Nephron (organoid): ENCODE data around the gene AMBRA1.

Experiments used
- H3K27ac Mint-ChIP-seq, 3 experiments: 2 replicates each; pipeline ENCODE4 v1.8.0; 2020; ENCODE audit warnings: mixed read lengths in 3 of 3, mild to moderate bottlenecking in 2 of 3, moderate library complexity in 1 of 3
- H3K27me3 Mint-ChIP-seq: 2 replicates; pipeline ENCODE4 v1.8.0; 2021; ENCODE audit warnings: low read depth, mild to moderate bottlenecking, moderate library complexity, mixed read lengths
- H3K36me3 Mint-ChIP-seq: 2 replicates; pipeline ENCODE4 v1.8.0; 2020; ENCODE audit warnings: low read depth, mixed read lengths
- H3K4me1 Mint-ChIP-seq: 2 replicates; pipeline ENCODE4 v1.8.0; 2020; ENCODE audit warnings: mixed read lengths
- H3K4me3 Mint-ChIP-seq, 3 experiments: 2 replicates each; pipeline ENCODE4 v1.8.0; 2020; ENCODE audit warnings: mild to moderate bottlenecking in 3 of 3, mixed read lengths in 3 of 3, moderate library complexity in 2 of 3
- H3K9me3 Mint-ChIP-seq: 2 replicates; pipeline ENCODE4 v1.8.0; 2020; ENCODE audit warnings: mixed read lengths
- TF ChIP-seq, protein P1 (sequence below), 3 experiments: fragments of 200-600 bp; sonication (generic); IDR thresholded peaks; one replicate each; pipeline ENCODE4 v1.5.0; 2021; ENCODE audit warnings: antibody characterized with exemption in 3 of 3; ENCODE audit not compliant: unreplicated experiment in 3 of 3

AMBRA1 gene

DNA sequence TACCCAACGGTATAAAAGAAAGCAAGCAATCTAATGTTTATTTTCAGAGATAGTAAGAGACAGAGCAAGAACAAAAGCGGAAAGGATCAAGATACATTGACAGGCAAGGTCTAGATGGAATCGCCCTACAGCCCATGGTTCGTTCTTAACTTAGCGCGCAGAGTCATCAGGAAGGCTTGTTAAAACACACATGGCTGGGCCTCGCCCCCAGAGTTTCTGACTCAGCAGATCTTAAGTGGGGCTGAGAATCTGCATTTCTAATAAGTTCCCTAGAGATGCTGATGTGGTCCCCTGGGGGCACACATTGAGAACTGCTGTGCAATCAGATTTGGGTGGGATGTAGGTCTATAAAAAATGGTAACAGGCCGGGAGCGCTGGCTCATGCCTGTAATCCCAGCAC is 166.5 kb downstream of the AMBRA1 start:
- TF ChIP-seq, protein P1, sequence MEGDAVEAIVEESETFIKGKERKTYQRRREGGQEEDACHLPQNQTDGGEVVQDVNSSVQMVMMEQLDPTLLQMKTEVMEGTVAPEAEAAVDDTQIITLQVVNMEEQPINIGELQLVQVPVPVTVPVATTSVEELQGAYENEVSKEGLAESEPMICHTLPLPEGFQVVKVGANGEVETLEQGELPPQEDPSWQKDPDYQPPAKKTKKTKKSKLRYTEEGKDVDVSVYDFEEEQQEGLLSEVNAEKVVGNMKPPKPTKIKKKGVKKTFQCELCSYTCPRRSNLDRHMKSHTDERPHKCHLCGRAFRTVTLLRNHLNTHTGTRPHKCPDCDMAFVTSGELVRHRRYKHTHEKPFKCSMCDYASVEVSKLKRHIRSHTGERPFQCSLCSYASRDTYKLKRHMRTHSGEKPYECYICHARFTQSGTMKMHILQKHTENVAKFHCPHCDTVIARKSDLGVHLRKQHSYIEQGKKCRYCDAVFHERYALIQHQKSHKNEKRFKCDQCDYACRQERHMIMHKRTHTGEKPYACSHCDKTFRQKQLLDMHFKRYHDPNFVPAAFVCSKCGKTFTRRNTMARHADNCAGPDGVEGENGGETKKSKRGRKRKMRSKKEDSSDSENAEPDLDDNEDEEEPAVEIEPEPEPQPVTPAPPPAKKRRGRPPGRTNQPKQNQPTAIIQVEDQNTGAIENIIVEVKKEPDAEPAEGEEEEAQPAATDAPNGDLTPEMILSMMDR (IDR thresholded peaks at IDR 0.05; ENCODE audit: unreplicated experiment in 3 of 3): no peak
- Mint-ChIP-seq H3K36me3 (peaks cover 51% of the 10 kb centered on the region), H3K9me3 (no peaks in the 10 kb centered on the region), H3K4me1 (no peaks in the 10 kb centered on the region), H3K27ac (no peak overlapping the region), H3K4me3 (no peak overlapping the region), H3K27me3 (no peaks in the 10 kb centered on the region)

GRCh38 chr11:46426233-46426991 is 167.4 kb downstream of the AMBRA1 start:
- peaks cover 50% of the 10 kb centered on the region for H3K36me3 Mint-ChIP-seq
- no peaks in the 10 kb centered on the region for H3K9me3 Mint-ChIP-seq
- no peak overlapping the region for H3K27ac Mint-ChIP-seq
- no peaks in the 10 kb centered on the region for H3K4me1 Mint-ChIP-seq
- TF ChIP-seq, protein P1 (IDR thresholded peaks at IDR 0.05; ENCODE audit: unreplicated experiment in 3 of 3): no peak
- H3K27me3 Mint-ChIP-seq: no peaks in the 10 kb centered on the region
- no peak overlapping the region for H3K4me3 Mint-ChIP-seq

- H3K4me1 Mint-ChIP-seq: peaks cover 4% of the 10 kb centered on the region
- no peak overlapping the region for H3K27ac Mint-ChIP-seq
- TF ChIP-seq, protein P1 (IDR thresholded peaks at IDR 0.05; ENCODE audit: unreplicated experiment in 3 of 3): no peak
- H3K4me3 Mint-ChIP-seq: no peak overlapping the region
- no peaks in the 10 kb centered on the region for H3K9me3 Mint-ChIP-seq
- H3K27me3 Mint-ChIP-seq: no peaks in the 10 kb centered on the region
- H3K36me3 Mint-ChIP-seq: peaks cover 46% of the 10 kb centered on the region
Measured at GRCh38 chr11:46422588-46422987, 171.2 kb downstream of the AMBRA1 start.

DNA sequence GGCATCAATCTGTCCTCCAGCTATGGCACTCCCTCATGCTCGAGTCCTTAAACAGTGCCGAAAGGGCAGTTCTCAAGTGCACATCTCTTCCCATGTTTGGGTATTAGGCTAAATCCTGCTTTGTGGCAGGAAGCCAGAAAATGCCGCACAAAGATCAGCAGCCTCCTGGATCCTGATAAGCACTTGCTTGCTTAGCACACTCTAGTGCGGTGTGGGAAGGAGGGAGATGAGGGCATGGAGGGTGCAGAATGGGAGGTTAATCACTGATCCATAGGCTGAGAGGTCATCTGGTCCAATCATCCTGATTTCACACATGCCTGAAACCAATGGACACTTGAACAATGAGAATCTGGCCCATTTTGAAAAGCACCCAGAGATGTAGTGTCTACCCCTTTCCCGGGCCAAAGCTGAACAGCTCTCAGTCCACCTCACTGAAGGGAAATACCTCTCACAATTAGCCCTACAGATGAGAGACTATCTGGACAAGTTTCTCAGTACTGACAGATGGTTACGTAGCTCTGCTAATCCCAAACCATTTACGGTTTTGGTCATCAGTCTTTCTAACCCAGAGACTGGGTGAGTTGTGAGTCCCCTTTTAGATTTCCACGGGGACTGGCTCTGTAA is 172.5 kb downstream of the AMBRA1 start:
- no peaks in the 10 kb centered on the region for H3K9me3 Mint-ChIP-seq
- TF ChIP-seq, protein P1 (IDR thresholded peaks at IDR 0.05; ENCODE audit: unreplicated experiment in 3 of 3): no peak
- H3K27ac Mint-ChIP-seq: no peak overlapping the region
- peaks cover 45% of the 10 kb centered on the region for H3K36me3 Mint-ChIP-seq
- H3K27me3 Mint-ChIP-seq: no peaks in the 10 kb centered on the region
- peaks cover 5% of the 10 kb centered on the region for H3K4me1 Mint-ChIP-seq
- no peak overlapping the region for H3K4me3 Mint-ChIP-seq

- H3K9me3 Mint-ChIP-seq: no peaks in the 10 kb centered on the region
- no peak overlapping the region for H3K27ac Mint-ChIP-seq
- peaks cover 51% of the 10 kb centered on the region for H3K36me3 Mint-ChIP-seq
- TF ChIP-seq, protein P1 (IDR thresholded peaks at IDR 0.05; ENCODE audit: unreplicated experiment in 3 of 3): no peak
- H3K27me3 Mint-ChIP-seq: no peaks in the 10 kb centered on the region
- H3K4me1 Mint-ChIP-seq: peaks cover 5% of the 10 kb centered on the region
- no peak overlapping the region for H3K4me3 Mint-ChIP-seq
Measured at GRCh38 chr11:46420513-46420912, 173.3 kb downstream of the AMBRA1 start.

- no peaks in the 10 kb centered on the region for H3K27me3 Mint-ChIP-seq
- peaks cover 13% of the 10 kb centered on the region for H3K4me1 Mint-ChIP-seq
- no peaks in the 10 kb centered on the region for H3K9me3 Mint-ChIP-seq
- peaks cover 60% of the 10 kb centered on the region for H3K36me3 Mint-ChIP-seq
- H3K4me3 Mint-ChIP-seq: no peak overlapping the region
- H3K27ac Mint-ChIP-seq: no peak overlapping the region
- TF ChIP-seq, protein P1 (IDR thresholded peaks at IDR 0.05; ENCODE audit: unreplicated experiment in 3 of 3): no peak
Measured at GRCh38 chr11:46418751-46419150, 175.1 kb downstream of the AMBRA1 start.
